ENCODE results near the gene COL13A1. TPM values are rescaled to one million over a fixed set of nuclear protein-coding genes. Genes with fewer than 3 reads are reported as not detected.

COL13A1 gene
- total RNA-seq, 1 donor from 2014 or later, result 9.2 TPM

- DNase-seq (no peak), ATAC-seq (no peak)
- peaks cover 12% of the 10 kb centered on the region for H3K27me3 ChIP-seq (ENCODE audit: low read depth)
- H3K4me3 ChIP-seq, result no peak overlapping the region
- no peaks in the 10 kb centered on the region for H3K9me3 ChIP-seq
- H3K27ac ChIP-seq, result no peak overlapping the region
- peaks cover 13% of the 10 kb centered on the region for H3K4me1 ChIP-seq
- H3K36me3 ChIP-seq, result no peaks in the 10 kb centered on the region
- intact Hi-C loops (cut with DNase I), result no loop called here
- TF ChIP-seq CTCF (IDR thresholded peaks at IDR 0.05), result no peak
These were observed 164.4 kb downstream of the COL13A1 start for GRCh38 chr10:69965919-69966662.

GRCh38 chr10:69968830-69969229, 167.1 kb downstream of the COL13A1 start:
- Histone ChIP-seq H3K4me1 (no peaks in the 10 kb centered on the region), H3K9me3 (no peaks in the 10 kb centered on the region), H3K27ac (no peak overlapping the region), H3K27me3 (ENCODE audit: low read depth) (peaks cover 12% of the 10 kb centered on the region), H3K4me3 (no peak overlapping the region), H3K36me3 (no peaks in the 10 kb centered on the region)
- intact Hi-C loops (cut with DNase I), result no loop called here
- DNase-seq (no peak), ATAC-seq (no peak)
- no peak for TF ChIP-seq CTCF (IDR thresholded peaks at IDR 0.05)

- H3K27me3 ChIP-seq (ENCODE audit: low read depth), result peaks cover 12% of the 10 kb centered on the region
- TF ChIP-seq CTCF (IDR thresholded peaks at IDR 0.05), result no peak
- H3K4me1 ChIP-seq, result no peaks in the 10 kb centered on the region
- no peak overlapping the region for H3K4me3 ChIP-seq
- no peak for ATAC-seq
- no peaks in the 10 kb centered on the region for H3K36me3 ChIP-seq
- no peak overlapping the region for H3K27ac ChIP-seq
- no peak for DNase-seq
- intact Hi-C loops (cut with DNase I), result no loop called here
- H3K9me3 ChIP-seq, result no peaks in the 10 kb centered on the region
These were observed 168.3 kb downstream of the COL13A1 start for GRCh38 chr10:69969977-69970376.

- intact Hi-C loops (cut with DNase I), result no loop called here
- H3K27me3 ChIP-seq (ENCODE audit: low read depth), result no peaks in the 10 kb centered on the region
- no peaks in the 10 kb centered on the region for H3K9me3 ChIP-seq
- H3K36me3 ChIP-seq, result no peaks in the 10 kb centered on the region
- H3K27ac ChIP-seq, result no peak overlapping the region
- TF ChIP-seq CTCF (IDR thresholded peaks at IDR 0.05), result no peak
- H3K4me1 ChIP-seq, result no peaks in the 10 kb centered on the region
- H3K4me3 ChIP-seq, result no peak overlapping the region
- ATAC-seq, result no peak
- DNase-seq, result no peak
These were observed 171.3 kb downstream of the COL13A1 start for GRCh38 chr10:69972981-69973397.

- intact Hi-C loops (cut with DNase I), result no loop called here
- no peak for DNase-seq
- no peak for ATAC-seq
These were observed 172.0 kb downstream of the COL13A1 start for GRCh38 chr10:69973678-69974077.

More at GRCh38 chr10:69973678-69974077, 172.0 kb downstream of the COL13A1 start:
- H3K4me3 ChIP-seq, result no peak overlapping the region
- no peak overlapping the region for H3K27ac ChIP-seq
- no peaks in the 10 kb centered on the region for H3K9me3 ChIP-seq
- H3K27me3 ChIP-seq (ENCODE audit: low read depth), result no peaks in the 10 kb centered on the region
- no peaks in the 10 kb centered on the region for H3K36me3 ChIP-seq
- no peak for TF ChIP-seq CTCF (IDR thresholded peaks at IDR 0.05)
- no peaks in the 10 kb centered on the region for H3K4me1 ChIP-seq
